Measurements from ENCODE around the gene NUDT4. TPM values are rescaled to one million over a fixed set of nuclear protein-coding genes. Genes with fewer than 3 reads are reported as not detected.

Gene NUDT4
- total and polyA plus RNA-seq, 2 of the 13 experiments (the other 11 are each of a cell fraction or from before 2014, with no cell fraction given): 37.3 to 70.1 TPM

- TF ChIP-seq ZNF674 (CRISPR knock-in tag; IDR thresholded peaks at IDR 0.05; ENCODE audit: low read depth) (no peak), YY1 (IDR thresholded peaks at IDR 0.05; ENCODE audit: insufficient read depth, insufficient replicate concordance, low read depth, low read length) (no peak), HHEX (CRISPR knock-in tag; IDR thresholded peaks at IDR 0.05) (no peak), PAX8 (CRISPR knock-in tag; IDR thresholded peaks at IDR 0.05; ENCODE audit: borderline replicate concordance) (no peak), NFYC (CRISPR knock-in tag; IDR thresholded peaks at IDR 0.05) (no peak), ZKSCAN5 (CRISPR knock-in tag; IDR thresholded peaks at IDR 0.05) (no peak), ZFP90 (CRISPR knock-in tag; IDR thresholded peaks at IDR 0.05; ENCODE audit: borderline replicate concordance) (no peak), SKIL (CRISPR knock-in tag; IDR thresholded peaks at IDR 0.05; ENCODE audit: borderline replicate concordance) (no peak), ZBTB8A (CRISPR knock-in tag; IDR thresholded peaks at IDR 0.05; ENCODE audit: borderline replicate concordance, low read depth) (no peak), ZNF563 (CRISPR knock-in tag; IDR thresholded peaks at IDR 0.05) (no peak), ZNF704 (CRISPR knock-in tag; IDR thresholded peaks at IDR 0.05; ENCODE audit: borderline replicate concordance) (no peak), NR1H2 (CRISPR knock-in tag; IDR thresholded peaks at IDR 0.05; ENCODE audit: borderline replicate concordance, low read depth) (no peak), RARG (CRISPR knock-in tag; IDR thresholded peaks at IDR 0.05; ENCODE audit: low read depth) (no peak), ZNF230 (CRISPR knock-in tag; IDR thresholded peaks at IDR 0.05) (no peak), POGZ (CRISPR knock-in tag; IDR thresholded peaks at IDR 0.05) (no peak), PBX3 (CRISPR knock-in tag; IDR thresholded peaks at IDR 0.05; ENCODE audit: borderline replicate concordance) (no peak), ZNF256 (CRISPR knock-in tag; conservative IDR thresholded peaks at IDR 0.05) (0 out of 2 replicates have a peak, but pooled peaks have one; percentile 79), ZBTB10 (CRISPR knock-in tag; IDR thresholded peaks at IDR 0.05; ENCODE audit: borderline replicate concordance) (no peak), ZFP82 (CRISPR knock-in tag; IDR thresholded peaks at IDR 0.05; ENCODE audit: borderline replicate concordance) (no peak), ZNF616 (CRISPR knock-in tag; IDR thresholded peaks at IDR 0.05; ENCODE audit: low read depth) (no peak), ZNF572 (CRISPR knock-in tag; IDR thresholded peaks at IDR 0.05) (peak; percentile 81; the same call in 1 of the 2 replicates)
Measured at GRCh38 chr12:93442411-93443340, 65.0 kb downstream of the NUDT4 start (continued).

Data from HepG2 (cell line).